SK-N-SH (cell line): ENCODE data around the gene POMGNT1.
"Not testable (repeated sequence)": the region's sequence is repeated elsewhere in the genome, so short reads cannot be mapped to it uniquely, and the experiment has no call there.

Source experiments
- CTCF ChIP-seq: fragments of 200-600 bp; sonication (generic); IDR thresholded peaks from 2 replicates; pipeline ENCODE4 v1.6.1; 2017; ENCODE audit warnings: antibody characterized with exemption, mild to moderate bottlenecking, moderate library complexity
- EP300 ChIP-seq, 2 experiments: IDR thresholded peaks; 2 replicates each; pipeline versions ENCODE4 v1.4.0 to v1.6.1; 2012; ENCODE audit warnings: borderline replicate concordance in 1 of 2, low read depth in 1 of 2, low read length in 1 of 2
- EZH2phosphoT487 ChIP-seq: fragments of 200-600 bp; sonication (generic); IDR thresholded peaks from 2 replicates; pipeline ENCODE4 v1.6.1; 2017; ENCODE audit warnings: low read depth, mixed run types, mild to moderate bottlenecking, antibody characterized with exemption, moderate library complexity, borderline replicate concordance
- JUND ChIP-seq: IDR thresholded peaks from 2 replicates; pipeline ENCODE4 v1.4.0; 2012
- MXI1 ChIP-seq: IDR thresholded peaks from 2 replicates; pipeline ENCODE4 v1.6.1; 2012; ENCODE audit warnings: mild to moderate bottlenecking, low read depth, low read length, improper control_type of control experiment
- REST ChIP-seq: IDR thresholded peaks from 2 replicates; pipeline ENCODE4 v1.6.1; 2012; ENCODE audit warnings: mild to moderate bottlenecking, low read depth, low read length, moderate library complexity
- TAF1 ChIP-seq: IDR thresholded peaks from 2 replicates; pipeline ENCODE4 v1.6.1; 2012; ENCODE audit warnings: low read depth, mild to moderate bottlenecking, low read length, moderate library complexity, borderline replicate concordance
- TCF12 ChIP-seq: IDR thresholded peaks from 2 replicates; pipeline ENCODE4 v1.4.0; 2012
- TEAD4 ChIP-seq: IDR thresholded peaks from 2 replicates; pipeline ENCODE4 v1.4.0; 2012; ENCODE audit warnings: mild to moderate bottlenecking, borderline replicate concordance; ENCODE audit not compliant: insufficient read depth

DNA sequence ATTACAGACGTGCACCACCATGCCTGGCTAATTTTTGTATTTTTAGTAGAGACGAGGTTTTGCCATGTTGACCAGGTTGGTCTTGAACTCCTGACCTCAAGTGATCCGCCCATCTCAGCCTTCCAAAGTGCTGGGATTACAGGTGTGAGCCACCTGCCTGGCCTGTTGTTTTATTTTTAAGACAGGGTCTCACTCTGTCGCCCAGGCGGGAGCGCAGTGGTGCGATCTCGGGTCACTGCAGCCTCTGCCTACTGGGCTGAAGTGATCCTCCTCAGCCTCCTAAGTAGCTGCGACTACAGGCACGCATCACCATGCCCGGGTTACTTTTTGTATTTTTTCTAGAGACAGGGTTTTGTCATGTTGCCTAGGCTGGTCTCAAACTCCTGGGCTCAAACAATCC, 24.8 kb upstream of the POMGNT1 start:
- TF ChIP-seq MXI1; TEAD4; CTCF; REST; EZH2phosphoT487; TAF1; JUND; EP300 (IDR thresholded peaks at IDR 0.05; ENCODE audit: borderline replicate concordance in 1 of 2, low read depth in 1 of 2, low read length in 1 of 2); TCF12: not testable (repeated sequence)
